WTC11 (cell line): ENCODE measurements around the gene PKP2.

ENCODE experiments used
- AR ChIP-seq: fragments of 250-450 bp; sonication (Bioruptor Pico); IDR thresholded peaks from 2 replicates; pipeline ENCODE4 v1.9.0; 2021; ENCODE audit warnings: mild to moderate bottlenecking
- ATF1 ChIP-seq: sonication (generic); formaldehyde crosslinking; IDR thresholded peaks from 2 replicates; pipeline ENCODE4 v1.8.1; 2023; ENCODE audit warnings: mild to moderate bottlenecking, moderate library complexity, missing genetic modification reagents
- CBFB ChIP-seq: sonication (generic); formaldehyde crosslinking; IDR thresholded peaks from 2 replicates; pipeline ENCODE4 v1.8.1; 2022; ENCODE audit warnings: mild to moderate bottlenecking, low read depth, missing genetic modification reagents
- CTCF ChIP-seq: fragments of 200-600 bp; IDR thresholded peaks from 2 replicates; pipeline ENCODE4 v1.8.0; 2022; ENCODE audit warnings: antibody characterized with exemption
- E2F4 ChIP-seq: sonication (generic); formaldehyde crosslinking; IDR thresholded peaks from 2 replicates; pipeline ENCODE4 v1.8.1; 2022; ENCODE audit warnings: low read depth, mild to moderate bottlenecking, moderate library complexity, missing genetic modification reagents, borderline replicate concordance
- STAT6 ChIP-seq: sonication (generic); formaldehyde crosslinking; conservative IDR thresholded peaks from 2 replicates; pipeline ENCODE4 v1.8.1; 2023; ENCODE audit warnings: mild to moderate bottlenecking, low read depth, missing genetic modification reagents, moderate library complexity
- TEAD4 ChIP-seq: sonication (generic); formaldehyde crosslinking; IDR thresholded peaks from 2 replicates; pipeline ENCODE4 v1.8.0; 2022; ENCODE audit warnings: mild to moderate bottlenecking, missing genetic modification reagents
- USF2 ChIP-seq: sonication (generic); formaldehyde crosslinking; IDR thresholded peaks from 2 replicates; pipeline ENCODE4 v1.8.1; 2023; ENCODE audit warnings: mild to moderate bottlenecking, missing genetic modification reagents, moderate library complexity

GRCh38 chr12:32917094-32917611, 20.6 kb upstream of the PKP2 start:
- no peak for TF ChIP-seq ATF1 (CRISPR knock-in tag)
- TF ChIP-seq E2F4 (CRISPR knock-in tag): no peak
- TF ChIP-seq STAT6 (CRISPR knock-in tag): no peak
- TF ChIP-seq CTCF: no peak
- TF ChIP-seq CBFB (CRISPR knock-in tag): no peak
- no peak for TF ChIP-seq USF2 (CRISPR knock-in tag)
- no peak for TF ChIP-seq TEAD4 (CRISPR knock-in tag)
- no peak for TF ChIP-seq AR
